DMS53 treated with DMSO at 0.1 percent for 48 hours (cell line): ENCODE data around the gene SV2C.
A peak's percentile ranks its signal among the peaks of the same experiment; 100 is the strongest.
"Not testable (repeated sequence)": the region's sequence is repeated elsewhere in the genome, so short reads cannot be mapped to it uniquely, and the experiment has no call there.

Source experiments
- DNase-seq: peaks from one replicate; lab custom pipeline; 2025; ENCODE audit not compliant: unreplicated experiment; lab: John Stamatoyannopoulos, UW

The SV2C gene

DNA sequence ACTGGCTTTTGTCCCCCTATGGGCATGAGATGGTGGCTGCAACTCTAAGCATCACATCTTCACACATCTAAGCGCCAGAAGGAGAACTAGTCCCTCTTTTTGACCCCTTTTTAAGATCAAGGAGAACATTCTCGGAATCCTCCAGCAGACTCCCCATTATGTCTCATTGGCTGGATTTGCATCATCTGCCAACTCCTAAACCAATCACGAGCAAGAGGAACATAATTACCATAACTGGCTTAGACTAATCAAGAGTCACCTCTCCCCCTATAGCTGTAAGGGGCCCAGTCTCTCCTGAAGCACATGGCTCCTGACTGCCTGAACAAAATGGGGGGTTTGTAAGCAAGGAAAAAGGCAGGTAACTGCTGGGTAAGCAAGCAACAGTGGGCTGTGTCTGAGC is 251.4 kb downstream of the SV2C start:
- no peak for DNase-seq

DNA sequence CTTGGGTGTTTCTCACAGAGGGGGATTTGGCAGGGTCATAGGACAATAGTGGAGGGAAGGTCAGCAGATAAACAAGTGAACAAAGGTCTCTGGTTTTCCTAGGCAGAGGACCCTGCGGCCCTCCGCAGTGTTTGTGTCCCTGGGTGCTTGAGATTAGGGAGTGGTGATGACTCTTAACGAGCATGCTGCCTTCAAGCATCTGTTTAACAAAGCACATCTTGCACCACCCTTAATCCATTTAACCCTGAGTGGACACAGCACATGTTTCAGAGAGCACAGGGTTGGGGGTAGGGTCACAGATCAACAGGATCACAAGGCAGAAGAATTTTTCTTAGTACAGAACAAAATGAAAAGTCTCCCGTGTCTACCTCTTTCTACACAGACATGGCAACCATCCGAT is 252.3 kb downstream of the SV2C start:
- not testable (repeated sequence) for DNase-seq

DNA sequence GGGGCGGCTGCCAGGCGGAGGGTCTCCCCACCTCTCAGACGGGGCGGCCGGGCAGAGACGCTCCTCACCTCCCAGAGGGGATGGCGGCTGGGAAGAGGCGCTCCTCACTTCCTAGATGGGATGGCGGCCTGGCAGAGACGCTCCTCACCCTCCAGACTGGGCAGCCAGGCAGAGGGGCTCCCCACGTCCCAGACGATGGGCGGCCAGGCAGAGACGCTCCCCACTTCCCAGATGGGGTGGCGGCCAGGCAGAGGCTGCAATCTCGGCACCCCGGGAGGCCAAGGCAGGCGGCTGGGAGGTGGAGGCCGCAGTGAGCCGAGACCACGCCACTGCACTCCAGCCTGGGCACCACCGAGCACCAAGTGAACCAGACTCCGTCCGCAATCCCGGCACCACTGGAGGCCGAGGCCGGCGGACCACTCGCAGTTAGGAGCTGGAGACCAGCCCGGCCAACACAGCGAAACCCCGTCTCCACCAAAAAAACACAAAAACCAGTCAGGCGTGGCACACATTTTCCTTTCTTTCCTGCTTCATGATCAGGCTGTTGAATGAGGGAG is 253.1 kb downstream of the SV2C start:
- DNase-seq, result not testable (repeated sequence)

DNA sequence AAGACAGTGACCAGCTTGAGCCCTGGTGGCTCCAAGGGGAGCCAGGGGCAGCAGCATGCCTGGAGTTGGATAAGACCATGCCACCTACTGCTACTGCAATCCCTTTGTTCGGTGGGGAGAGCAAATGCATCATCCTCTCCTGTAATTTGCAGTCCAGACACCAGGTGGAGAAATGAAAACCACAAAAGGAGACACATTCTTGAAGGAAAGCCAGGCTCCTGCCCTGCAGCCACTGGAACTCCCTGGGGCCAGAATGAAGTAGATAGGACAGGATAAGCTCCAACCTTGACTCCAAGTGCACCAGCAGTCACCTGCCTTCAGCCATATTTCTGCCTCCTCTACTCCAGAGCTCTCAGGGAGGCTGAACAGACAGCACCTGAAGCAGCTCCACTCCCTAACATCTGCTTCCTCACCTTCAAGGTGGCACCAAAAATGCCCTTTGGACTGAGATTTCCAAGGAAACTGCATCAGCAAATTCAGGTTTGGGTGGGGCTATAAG is 254.8 kb downstream of the SV2C start:
- peak; percentile 41 for DNase-seq

DNA sequence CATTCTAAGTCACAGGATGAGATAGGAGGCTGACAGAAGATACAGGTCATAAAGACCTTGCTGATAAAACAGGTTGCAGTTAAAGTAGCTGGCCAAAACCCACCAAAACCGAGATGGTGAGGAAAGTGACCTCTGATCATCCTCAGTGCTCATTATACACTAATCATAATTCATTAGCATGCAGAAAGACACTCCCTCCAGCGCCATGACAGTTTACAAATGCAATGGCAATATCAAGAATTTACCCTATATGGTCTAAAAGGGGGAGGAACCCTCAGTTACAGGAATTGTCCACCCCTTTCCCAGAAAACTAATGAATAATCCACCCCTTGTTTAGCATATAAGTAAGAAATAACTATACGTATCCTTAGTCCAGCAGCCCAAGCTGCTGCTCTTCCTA is 256.7 kb downstream of the SV2C start:
- no peak for DNase-seq

DNA sequence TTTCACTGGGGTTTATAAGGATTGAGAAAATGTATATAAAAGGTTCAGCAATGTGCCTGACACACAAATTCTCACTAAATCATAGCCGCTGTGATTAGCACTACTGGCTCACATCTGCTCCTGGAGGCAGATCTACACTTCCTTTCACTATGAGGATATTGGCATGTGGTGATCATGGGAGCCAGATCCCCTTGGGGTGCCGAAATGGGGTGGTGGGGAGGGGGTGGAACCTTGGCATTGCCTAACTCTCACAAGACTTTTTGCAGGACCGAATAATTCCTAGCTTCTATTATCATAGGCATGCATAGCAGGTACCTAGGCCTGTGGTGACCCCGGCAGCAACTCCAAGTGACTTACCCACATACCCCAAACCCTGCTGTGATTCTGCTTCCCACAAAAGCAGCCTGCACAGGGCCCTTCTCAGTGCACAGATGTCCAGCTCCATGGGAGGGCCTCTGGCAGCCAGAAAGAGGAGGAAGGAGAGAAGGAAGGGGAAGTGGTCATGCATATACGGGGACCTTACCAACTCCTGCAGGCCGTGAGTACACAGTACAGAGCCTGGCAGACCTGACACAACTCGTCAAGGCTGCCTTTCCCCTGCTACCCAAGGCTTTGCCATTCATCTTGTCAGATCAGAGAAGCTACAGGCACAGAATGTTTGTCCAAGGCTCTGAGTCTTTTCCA is 258.6 kb downstream of the SV2C start:
- DNase-seq, result no peak

DNA sequence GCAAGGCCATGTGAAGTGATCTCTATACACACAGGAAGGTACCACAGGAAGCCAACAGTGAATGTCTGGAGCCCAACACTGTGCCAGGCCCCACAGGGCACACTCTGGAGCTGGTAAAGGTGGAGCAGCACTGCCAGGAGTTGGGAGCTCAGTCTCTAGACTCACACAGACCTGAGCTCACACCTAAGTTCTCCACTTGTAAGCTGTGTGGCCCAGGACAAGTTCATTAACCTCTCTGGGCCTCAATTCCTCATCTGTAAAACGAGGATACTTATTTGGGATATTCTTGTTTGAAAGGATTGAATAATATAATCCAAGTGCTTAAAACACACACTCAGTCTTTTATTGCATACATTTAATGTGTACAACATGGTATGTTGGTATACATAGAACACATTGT is 259.3 kb downstream of the SV2C start:
- no peak for DNase-seq

DNA sequence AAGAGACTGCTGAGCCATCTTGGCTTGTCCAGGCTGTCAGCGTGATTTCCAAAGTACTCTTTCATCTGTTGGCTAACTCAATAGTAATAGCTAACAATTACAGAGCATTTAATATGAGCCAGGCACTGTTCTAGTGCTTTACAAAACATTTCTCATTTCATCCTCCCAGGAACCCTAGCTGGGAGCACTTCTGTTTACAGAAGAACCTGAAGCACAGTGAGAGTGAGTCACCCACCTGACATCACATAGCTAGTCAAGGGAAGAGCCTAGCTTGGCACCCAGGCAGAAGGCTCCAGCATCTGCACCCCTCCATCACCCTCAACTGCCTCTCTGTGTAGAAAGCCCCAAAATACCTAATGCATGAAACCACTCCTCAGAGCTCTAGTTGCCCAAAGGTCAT is 262.4 kb downstream of the SV2C start:
- DNase-seq, result no peak

DNA sequence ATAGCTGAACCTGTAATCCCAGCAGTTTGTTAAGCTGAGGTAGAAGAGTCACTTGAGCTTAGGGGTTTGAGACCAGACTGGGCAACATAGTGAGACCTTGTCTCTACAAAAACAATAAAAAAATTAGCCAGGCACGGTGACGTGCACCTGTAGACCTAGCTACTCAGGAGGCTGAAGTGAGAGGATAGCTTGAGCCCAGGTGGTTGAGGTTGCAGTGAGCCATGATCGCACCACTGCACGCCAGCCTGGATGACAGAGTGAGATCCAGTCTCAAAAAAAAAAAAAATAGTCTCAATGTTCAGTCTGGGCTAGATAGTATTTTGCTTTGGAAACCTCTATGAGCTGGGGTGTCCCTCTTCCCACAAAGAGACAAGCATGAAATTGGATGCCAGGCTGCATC is 268.0 kb downstream of the SV2C start:
- DNase-seq, result no peak

DNA sequence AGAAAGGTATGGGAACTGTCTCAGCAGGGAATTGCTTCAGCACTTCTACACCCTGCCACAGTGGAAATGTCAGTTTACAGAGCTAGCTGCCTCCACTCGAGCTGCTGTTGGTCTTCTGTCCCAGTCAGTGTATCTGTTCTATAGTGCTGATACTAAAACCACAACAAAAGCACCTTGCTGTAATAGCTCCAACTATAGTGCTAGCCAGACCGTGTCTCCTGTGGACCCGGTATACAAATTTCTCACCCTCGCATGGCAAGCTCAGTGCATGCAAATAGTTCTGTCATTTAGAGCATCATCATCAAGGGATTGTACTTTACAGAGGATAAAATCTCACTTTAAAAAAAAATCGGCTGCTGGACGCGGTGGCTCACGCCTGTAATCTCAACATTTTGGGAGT is 268.4 kb downstream of the SV2C start:
- no peak for DNase-seq

DNA sequence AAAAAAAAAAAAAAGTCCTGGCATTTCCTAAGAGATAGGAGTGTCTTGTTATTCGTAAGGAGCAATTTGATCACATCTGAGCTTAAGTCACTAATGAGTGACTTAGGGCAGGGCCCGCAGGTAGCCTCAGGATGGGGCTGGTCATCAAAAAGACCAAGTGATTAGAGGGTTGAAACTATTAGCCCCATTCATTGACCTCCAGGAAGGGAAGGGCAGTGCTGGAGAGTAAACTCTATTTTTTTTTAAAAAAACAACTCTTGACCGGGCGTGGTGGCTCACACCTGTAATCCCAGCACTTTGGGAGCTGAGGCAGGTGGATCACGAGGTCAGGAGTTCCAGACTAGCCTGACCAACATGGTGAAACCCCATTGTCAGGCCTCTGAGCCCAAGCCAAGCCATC is 273.7 kb downstream of the SV2C start:
- DNase-seq, result no peak

DNA sequence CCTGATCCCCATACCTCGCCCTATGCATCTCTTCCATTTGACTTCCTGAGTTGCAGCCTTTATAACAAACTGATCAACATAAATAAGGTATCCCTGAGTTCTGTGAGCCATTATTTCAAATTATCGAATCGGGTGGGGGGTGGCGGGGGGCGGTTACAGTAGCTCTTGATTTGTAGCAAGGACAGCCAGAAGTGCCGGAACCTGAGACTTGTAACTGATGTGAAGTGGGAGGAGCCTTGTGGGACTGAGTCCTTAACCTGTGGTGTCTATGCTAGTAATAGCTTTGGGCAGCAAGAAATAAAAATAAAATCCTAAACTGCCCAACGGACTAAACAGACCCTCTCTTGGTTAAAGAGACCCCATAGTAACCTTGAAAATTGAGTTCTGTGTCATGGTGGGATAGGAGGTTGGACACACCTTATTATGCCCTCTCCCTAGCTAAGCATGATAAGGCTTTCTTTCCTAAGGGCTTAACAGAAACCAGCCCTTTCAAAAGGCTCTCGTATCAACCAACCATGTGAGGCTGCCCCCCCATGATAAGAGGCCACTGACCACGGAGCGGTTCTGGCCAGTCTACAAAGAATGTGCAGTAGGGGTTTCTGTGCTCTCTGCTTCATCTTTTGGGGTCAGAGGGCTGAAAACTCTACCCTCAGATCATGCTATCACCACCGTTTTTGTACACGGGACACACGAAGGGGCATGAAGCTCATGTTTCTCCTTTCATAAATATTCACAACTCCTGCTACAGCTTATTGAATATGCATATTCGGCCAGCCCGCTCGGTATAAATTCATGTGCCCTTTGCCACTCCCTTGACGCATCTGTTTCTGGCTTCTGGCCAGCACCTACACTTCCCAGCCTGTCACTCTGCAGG is 280.4 kb downstream of the SV2C start:
- DNase-seq, result no peak

DNA sequence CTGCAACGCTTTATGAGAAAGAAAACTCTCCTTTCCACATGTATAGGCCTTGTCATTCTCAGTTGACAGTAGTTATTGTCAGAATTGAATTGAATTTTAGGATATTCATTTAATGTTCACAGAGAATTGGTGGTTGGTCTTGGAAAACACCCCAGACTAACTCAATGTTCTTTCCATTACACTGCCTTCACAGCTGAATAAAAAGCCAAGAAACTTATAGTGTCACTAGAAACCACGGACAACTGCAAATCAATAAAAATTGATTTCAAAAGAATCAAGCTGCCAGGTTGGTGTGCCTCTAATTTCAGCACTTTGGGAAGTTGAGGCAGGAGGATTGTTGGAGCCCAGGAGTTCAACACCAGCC is 281.0 kb downstream of the SV2C start:
- no peak for DNase-seq

DNA sequence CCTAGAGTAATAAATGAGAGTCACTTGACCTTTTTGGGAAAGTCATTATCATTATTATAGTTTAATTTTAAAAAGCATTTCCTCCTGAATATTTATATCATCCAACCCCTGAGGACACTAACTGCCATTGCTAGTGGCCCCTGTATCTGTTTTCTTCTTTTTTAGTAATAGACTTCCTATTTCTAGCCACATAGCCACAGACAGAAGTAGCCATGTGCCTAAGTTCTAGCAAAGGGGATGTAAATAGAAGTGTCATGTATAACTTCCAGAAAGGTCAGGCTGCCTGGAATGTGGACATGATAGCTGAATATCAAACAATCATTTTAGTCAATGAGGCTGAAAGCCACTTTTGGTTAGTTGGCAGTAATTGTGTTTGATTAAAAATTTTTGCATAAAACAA is 282.4 kb downstream of the SV2C start:
- DNase-seq, result no peak

DNA sequence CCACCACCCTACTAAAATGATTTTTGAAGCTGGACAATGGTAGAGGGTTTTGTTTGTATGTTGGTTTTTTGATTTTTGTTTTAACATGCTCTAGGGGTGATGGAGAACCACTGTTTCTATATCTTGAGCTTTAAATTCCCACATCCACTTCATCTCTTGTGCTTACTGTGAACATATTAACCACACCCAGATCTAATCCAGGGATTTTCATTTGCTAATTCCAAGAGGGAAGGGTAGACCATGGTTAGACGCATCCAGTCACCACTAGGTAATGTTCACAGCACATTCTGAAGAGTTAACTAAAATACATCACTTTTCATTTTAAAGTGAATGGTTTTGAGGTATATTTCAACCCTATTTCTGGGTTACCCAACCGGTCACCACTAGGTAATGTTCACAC is 283.4 kb downstream of the SV2C start:
- no peak for DNase-seq

DNA sequence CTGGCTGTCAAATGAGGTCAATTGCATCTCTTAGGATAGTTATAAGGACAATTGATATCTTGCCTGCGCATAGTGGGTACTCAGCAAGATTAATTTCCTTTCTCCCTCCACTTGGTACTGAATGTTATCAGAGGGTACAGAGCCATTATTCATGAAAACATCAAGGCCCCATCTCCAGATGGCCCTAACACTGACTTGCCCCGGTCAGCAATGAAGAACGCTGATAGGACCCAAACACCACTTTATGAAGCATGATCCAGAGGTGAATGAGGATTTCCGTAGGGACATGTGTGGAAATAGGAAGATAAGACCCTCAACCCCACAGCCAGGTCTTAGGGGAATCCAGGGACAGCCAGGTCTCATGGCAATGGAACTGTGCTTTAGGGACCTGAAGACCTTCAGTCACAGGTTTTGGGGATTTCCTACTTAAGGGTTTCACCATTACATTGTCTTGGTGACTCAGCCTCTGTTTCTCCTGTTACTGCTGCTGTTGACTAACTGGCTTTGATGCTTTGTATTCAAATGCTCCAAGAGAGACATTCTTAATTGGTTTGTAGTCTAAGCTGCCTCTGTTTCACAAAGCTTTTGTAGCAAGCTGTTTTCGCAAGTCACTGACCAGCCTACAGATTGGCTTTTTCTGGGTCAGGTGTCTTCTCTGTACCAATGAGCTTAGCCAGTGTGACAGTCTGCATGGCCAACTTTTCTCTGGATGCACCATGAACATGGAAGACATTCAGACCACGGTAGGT is 284.6 kb downstream of the SV2C start:
- DNase-seq, result no peak

DNA sequence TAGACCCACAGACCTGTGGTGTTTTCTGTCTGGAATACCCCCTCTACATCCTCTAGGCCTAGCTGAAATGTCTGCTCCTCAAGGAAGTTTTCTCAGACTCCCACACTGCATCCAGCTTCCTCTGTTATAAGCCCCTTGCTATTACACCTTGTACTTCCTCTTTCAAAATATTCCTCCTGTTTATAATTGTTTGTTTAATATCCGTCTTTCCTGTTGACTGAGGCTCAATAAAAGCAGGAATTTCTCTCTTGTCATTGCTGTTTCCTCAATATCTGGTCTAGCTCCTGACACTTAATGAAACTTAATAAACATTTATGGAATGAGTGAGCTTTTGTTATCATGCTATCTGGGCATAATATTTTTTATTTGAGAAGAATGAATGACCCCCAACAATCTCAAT is 285.8 kb downstream of the SV2C start:
- no peak for DNase-seq

DNA sequence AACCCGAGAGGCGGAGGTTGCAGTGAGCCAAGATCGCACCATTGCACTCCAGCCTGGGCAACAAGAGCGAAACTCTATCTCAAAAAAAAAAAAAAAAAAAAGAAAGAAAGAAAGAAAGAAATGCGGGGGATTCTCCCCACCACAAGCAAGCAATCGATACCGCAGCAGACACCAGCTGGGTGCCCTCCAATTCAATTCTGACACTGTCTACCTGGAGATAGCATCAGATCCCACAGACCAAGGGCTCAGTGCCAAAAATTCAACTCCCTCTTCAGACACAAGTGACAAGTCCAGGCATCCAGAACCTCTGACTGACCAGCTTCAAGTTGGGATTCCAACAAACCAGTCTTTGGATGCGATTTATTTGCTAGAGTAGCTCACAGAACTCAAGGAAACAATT is 286.5 kb downstream of the SV2C start:
- DNase-seq, result not testable (repeated sequence)

DNA sequence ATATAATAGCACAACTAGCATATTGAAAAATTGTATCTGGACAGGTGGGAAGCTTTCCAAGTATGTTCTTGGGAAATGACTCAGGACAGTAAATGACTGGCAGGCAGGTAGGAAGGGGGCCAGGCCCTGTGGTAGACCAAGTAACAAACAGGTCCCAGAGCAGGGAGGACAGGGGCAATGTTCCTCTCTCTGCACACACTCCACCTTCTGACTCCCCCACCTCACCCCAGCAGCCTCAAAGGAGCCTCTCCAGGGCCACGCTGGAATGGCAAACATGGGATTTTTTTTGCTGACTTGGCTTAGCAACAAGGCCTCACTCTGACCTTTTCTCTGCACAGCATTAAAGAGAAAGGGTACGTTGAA is 288.8 kb downstream of the SV2C start:
- DNase-seq, result no peak

DNA sequence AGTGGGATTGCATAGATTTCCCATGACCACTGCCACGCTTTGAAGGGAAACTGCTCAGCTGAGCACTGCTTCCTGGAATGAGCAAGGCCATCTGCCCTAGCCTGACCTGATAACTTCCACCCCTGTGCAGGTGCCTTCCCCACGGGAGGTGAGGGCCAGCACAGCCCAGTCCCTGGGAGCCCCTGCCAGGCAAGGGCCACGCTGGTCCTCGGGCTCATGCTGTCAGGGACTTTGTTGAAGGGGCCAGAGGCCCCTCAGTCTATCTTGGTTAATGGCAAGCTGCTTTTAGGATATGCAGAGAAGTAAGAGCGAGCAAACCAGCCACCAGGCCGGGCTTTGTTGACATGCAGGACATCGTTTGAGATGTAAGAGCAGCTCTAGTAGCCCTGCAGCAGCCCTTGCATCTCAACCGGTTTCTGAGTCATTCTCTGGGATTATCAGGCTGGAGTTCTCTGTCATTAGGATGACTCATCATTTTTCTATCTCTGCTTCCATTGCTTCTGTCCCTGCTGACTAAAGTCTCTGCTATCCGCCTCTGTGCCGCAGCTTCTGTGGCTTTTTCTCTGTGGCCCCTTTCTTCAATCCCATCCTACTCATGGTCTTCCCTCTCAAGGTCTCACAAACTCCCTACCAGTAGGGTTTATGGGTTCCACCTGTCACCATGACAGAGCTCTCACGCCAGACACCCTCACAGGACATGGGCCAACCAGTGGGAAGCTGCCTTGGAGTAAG is 289.3 kb downstream of the SV2C start:
- peak; percentile 94 for DNase-seq
